Inflammatory macrophage (primary cell): ENCODE results near the gene KRTAP12-2.
"Not testable (repeated sequence)": the region's sequence is repeated elsewhere in the genome, so short reads cannot be mapped to it uniquely, and the experiment has no call there.

Source experiments
- DNase-seq, 2 donors: peaks; one replicate each; pipeline ENCODE4 v3.0.0-alpha.2; 2020 to 2022

KRTAP12-2 gene

GRCh38 chr21:44649521-44650100 lies 17.1 kb downstream of the KRTAP12-2 start:
- DNase-seq: no peak

GRCh38 chr21:44648557-44649311 lies 18.0 kb downstream of the KRTAP12-2 start:
- no peak for DNase-seq

- no peak for DNase-seq
Observed at GRCh38 chr21:44647222-44647552, 19.5 kb downstream of the KRTAP12-2 start.

DNA sequence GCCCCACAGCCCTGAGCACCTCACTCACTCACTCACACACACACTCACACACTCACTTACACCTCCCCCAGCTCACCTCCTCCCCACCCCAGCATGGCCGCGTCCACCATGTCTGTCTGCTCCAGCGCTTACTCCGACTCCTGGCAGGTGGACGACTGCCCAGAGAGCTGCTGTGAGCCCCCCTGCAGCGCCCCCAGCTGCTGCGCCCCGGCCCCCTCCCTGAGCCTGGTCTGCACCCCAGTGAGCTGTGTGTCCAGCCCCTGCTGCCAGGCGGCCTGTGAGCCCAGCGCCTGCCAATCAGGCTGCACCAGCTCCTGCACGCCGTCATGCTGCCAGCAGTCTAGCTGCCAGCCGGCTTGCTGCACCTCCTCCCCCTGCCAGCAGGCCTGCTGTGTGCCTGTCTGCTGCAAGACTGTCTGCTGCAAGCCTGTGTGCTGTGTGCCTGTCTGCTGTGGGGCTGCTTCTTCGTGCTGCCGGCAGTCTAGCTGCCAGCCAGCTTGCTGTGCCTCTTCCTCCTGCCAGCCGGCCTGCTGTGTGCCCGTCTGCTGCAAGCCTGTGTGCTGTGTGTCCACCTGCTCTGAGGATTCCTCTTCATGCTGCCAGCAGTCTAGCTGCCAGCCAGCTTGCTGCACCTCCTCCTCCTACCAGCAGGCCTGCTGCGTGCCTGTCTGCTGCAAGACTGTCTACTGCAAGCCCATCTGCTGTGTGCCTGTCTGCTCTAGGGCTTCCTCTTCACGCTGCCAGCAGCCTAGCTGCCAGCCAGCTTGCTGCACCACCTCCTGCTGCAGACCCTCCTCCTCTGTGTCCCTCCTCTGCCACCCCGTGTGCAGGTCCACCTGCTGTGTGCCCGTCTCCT lies 20.1 kb downstream of the KRTAP12-2 start, which contains the start of gene KRTAP10-11:
TSS of gene KRTAP10-11 (plus strand) at position 49 of the 856 bp plus-strand sequence. CDS start at position 94, 45 bp downstream.
- not testable (repeated sequence) for DNase-seq

DNA sequence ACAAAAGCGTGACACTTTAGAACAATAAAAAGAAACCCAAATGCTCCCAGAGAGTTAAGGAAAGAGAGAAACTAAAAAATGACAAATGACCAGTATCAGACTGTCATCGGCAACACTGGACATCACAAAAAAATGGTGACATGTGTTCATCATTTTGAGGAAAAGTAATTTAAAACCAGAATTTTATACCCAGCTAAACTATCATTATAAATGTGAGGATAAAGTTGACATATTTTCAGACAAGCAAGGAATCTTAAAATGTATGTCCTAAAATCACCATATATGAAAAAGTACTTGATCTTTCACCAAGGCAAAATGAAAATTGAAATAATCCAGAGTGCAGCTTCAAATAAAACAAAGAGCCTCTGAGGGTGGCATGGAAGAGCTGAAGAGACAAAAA lies 21.8 kb downstream of the KRTAP12-2 start:
- DNase-seq: no peak

GRCh38 chr21:44643741-44644310 lies 22.9 kb downstream of the KRTAP12-2 start:
- no peak for DNase-seq

DNA sequence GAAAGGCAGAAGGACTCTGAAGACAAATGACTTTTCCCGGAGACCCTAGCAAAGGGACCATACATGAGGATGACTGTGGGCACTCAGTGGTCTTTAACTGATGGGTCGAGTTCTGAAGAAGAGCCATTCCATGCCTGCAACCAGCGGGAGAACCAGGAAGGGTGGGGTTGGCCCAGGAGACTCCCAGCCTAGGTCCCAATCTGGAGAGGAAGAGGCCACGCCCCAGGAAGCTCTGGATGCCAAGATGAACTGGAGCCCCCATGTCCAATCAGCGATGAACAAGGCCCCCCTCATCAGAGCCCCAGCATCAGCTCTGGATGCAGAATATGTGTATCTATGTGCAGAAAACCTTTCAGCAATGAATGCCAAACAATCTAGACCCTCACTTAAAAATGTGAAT lies 26.0 kb downstream of the KRTAP12-2 start:
- no peak for DNase-seq

- no peak for DNase-seq
Observed at GRCh38 chr21:44639331-44639655, 27.4 kb downstream of the KRTAP12-2 start.

GRCh38 chr21:44638506-44639330 lies 28.0 kb downstream of the KRTAP12-2 start:
- DNase-seq: not testable (repeated sequence)

- not testable (repeated sequence) for DNase-seq
Observed at GRCh38 chr21:44637851-44638348, 28.8 kb downstream of the KRTAP12-2 start.

DNA sequence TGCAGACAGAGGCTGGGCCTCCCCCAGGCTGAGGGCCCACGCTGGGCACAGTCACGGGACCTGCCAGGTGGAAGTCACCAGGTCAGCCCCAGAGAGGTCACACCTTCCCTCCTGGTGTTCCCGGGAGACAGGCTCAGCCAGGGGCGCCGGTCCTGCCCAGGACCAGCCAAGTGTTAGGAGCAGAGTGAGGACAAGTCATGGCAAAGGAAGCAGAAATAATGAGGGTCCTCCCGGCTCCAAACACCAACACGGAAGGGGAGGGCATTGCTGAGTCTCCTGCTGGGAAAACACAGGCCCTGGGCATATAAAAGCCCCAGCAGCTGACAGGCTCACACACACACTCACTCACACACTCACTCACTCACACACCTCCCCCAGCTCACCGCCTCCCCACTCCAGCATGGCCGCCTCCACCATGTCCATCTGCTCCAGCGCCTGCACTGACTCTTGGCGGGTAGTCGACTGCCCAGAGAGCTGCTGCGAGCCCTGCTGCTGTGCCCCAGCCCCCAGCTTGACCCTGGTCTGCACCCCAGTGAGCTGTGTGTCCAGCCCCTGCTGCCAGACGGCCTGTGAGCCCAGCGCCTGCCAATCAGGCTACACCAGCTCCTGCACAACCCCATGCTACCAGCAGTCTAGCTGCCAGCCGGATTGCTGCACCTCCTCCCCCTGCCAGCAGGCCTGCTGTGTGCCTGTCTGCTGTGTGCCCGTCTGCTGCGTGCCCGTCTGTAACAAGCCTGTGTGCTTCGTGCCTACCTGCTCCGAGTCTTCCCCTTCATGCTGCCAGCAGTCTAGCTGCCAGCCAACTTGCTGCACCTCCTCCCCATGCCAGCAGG lies 29.5 kb downstream of the KRTAP12-2 start, which contains the start of gene KRTAP10-10:
TSS of gene KRTAP10-10 (plus strand) at position 339 of the 833 bp plus-strand sequence. CDS start at position 401, 62 bp downstream.
- DNase-seq: no peak

DNA sequence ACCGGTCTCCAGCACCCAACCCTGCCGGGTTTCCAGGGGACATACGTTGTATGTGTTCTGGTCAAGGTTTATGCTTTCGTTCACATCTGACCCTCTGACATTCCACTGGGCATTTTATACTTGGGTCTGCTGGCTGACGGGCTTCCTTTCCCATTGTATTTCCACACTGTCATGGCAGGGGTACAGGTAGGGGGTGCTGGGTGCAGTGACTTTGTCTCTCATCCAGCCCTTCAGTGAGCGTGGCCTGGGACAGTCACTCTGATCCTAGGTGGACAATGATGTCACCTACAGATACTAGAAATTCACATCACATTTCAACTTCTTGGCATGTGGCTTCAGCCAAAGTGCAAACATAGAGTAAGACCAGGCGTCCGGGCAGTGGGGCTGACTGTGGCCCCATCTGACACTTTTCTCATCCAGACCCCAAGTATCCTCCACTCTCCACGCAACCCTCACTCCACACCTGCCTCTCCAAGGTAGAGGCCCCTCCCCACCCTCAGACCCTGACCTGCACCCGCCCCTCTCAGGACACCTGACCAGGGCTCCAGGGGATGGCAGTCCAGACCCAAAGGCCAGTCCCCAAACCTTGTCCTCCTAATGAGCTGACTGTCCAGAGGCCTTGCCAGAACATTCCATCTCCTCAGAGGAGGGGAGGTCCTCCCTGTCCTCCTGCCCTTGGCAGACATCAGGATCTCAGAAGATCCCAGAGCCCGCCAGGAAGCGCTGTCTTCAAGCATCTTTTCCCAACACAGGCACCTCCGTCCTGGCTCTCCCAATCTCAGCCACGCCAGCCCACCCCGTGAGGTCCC lies 30.3 kb downstream of the KRTAP12-2 start:
- no peak for DNase-seq

DNA sequence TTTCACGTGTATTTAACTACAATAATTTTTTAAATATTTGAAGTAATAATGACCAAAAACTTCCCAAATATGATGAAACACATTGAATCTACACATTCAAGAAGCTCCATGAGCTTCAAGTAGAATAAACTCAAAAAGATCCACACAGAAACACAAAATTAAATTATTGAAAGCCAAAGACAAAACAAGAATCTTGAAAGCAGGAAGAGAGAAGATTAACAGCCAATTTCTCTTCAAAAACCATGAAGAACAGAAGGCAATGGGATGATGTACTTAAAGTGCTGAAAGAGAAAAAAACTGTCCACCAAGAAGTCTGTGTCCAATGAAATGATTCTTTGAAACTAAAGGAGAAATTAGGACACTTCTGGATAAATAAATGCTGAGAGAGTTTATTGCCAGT lies 34.7 kb downstream of the KRTAP12-2 start:
- DNase-seq: no peak

DNA sequence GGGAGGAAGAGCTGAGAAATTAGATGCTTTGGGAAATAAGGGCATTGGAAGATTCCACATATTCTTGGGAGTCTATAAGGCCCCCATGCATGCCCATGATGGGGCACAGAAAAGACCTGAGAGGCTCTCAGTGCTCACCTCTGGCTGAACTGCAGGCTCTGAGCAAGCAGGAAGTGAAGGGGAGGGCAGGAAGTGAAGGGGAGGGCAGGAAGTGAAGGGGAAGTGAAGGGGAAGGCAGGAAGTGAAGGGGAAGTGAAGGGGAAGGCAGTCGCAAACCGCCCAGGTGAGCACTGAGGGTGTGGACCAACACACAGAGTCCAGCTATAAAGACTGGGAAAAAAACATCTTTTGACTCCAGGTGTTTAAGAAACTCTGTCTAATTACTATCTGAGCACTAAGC lies 36.3 kb downstream of the KRTAP12-2 start:
- DNase-seq: no peak

DNA sequence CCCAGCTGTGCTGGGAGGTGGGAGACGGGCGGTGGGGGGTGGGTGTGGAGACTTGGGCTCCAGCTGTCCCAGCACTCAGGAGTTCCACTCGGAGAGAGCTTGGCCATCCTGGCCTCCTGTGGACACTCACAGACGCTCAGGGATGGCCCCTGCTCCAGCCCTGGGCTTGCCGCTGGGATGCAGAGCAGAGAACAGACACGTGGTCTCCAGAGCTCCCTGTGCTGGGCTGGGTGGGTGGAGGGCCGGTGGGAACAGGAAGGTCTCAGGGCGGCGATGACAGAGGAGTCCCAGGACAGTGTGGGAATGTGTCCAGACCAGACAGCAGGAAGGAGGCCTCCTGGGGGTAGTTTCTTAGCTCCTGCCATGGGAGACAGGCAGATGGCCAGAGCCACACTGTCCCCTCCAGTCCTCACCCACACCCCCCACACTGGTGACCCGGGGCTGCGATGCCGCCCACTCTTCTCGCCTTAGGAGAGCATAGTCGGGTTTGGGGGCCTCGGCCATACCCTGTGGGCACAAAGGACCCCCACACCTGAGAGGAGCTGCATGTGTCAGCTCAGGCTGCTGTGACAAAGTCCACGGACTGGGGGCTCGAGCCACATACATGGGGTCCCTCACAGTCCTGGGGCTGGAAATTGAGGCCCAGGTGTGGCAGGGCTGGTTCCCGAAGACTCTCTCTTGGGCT lies 37.9 kb downstream of the KRTAP12-2 start:
- no peak for DNase-seq

- not testable (repeated sequence) for DNase-seq
Observed at GRCh38 chr21:44627831-44628233, 38.9 kb downstream of the KRTAP12-2 start.

DNA sequence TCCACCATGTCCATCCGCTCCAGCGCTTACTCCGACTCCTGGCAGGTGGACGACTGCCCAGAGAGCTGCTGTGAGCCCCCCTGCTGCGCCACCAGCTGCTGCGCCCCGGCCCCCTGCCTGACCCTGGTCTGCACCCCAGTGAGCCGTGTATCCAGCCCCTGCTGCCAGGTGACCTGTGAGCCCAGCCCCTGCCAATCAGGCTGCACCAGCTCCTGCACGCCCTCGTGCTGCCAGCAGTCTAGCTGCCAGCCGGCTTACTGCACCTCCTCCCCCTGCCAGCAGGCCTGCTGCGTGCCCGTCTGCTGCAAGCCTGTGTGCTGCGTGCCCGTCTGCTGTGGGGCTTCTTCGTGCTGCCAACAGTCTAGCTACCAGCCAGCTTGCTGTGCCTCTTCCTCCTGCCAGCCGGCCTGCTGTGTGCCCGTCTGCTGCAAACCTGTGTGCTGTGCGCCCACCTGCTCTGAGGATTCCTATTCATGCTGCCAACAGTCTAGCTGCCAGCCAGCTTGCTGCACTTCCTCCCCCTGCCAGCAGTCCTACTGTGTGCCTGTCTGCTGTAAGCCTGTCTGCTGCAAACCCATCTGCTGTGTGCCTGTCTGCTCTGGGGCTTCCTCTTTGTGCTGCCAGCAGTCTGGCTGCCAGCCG lies 39.4 kb downstream of the KRTAP12-2 start:
- not testable (repeated sequence) for DNase-seq

DNA sequence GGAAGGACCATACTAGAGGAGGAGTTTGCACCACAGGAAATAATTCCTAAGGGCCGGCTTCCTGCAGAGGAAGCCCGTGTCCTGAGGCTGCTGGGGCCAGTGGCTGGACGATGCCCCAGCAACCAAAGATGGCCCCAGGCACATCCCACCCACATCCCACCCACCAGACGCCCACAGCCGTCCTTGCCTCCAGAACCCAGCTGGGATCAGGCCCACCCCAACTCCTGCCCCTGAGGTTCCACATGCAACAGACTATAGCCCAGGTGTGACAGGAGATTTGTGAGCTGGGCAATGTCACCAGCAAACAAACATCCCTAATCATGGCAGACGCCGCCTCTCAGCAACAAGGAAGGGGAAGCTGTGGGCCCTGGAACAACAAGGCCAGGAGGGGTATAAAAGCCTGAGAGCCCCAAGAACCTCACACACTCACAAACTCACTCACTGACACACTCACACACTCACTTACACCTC lies 40.0 kb downstream of the KRTAP12-2 start, which contains the start of gene KRTAP10-9:
TSS of gene KRTAP10-9 (plus strand) at position 421 of the 471 bp plus-strand sequence. CDS start 79 bp downstream, outside the sequence.
- no peak for DNase-seq

DNA sequence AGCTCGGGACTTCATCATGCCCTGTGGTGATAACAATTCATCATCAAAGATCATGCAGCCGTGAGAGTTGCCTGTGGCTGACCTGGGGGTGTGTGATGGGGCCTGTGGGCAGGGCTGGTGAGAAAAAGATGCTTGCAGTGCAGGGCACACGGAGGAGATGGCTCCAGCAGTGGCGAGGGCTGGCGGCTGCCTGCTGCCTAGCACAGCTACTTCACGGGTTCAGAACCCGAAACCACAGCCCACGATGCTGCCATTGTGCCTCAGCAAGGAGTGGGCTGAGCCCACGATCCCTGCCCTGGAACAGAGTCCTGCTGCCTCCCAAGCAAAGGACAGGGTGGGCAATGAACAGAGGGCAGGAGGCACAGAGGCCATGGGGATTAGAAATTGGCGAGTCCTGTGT lies 40.5 kb downstream of the KRTAP12-2 start:
- DNase-seq: no peak
